Left lung (tissue), 10 donors: ENCODE results near the gene SLC35F3. TPM values are rescaled to one million over a fixed set of nuclear protein-coding genes. Genes with fewer than 3 reads are reported as not detected.
A peak's percentile ranks its signal among the peaks of the same experiment; 100 is the strongest.

Source experiments
- ATAC-seq: fragments of 200-7000 bp; cut with Tn5 transposase; one replicate; pipeline ENCODE4 v1.9.1; 2020; ENCODE audit warnings: moderate library complexity
- DNase-seq, 4 donors: peaks; one replicate each; pipeline ENCODE4 v3.0.0-alpha.2; 2013 to 2020
- H3K27ac ChIP-seq, 2 donors: fragments of 200-600 bp; sonication (generic) in 1 of 2; one replicate each; pipeline versions ENCODE4 v1.5.0 to v1.8.0; 2020 to 2021
- H3K27me3 ChIP-seq, 2 donors: fragments of 200-600 bp; sonication (generic) in 1 of 2; one replicate each; pipeline versions ENCODE4 v1.5.0 to v1.8.0; 2020 to 2021
- H3K36me3 ChIP-seq, 2 donors: fragments of 200-600 bp; sonication (generic) in 1 of 2; one replicate each; pipeline versions ENCODE4 v1.5.0 to v1.8.0; 2020 to 2021
- H3K4me1 ChIP-seq, 2 donors: fragments of 200-600 bp; one replicate each; pipeline ENCODE4 v1.8.0; 2021
- H3K4me3 ChIP-seq, 2 donors: fragments of 200-600 bp; sonication (generic) in 1 of 2; one replicate each; pipeline versions ENCODE4 v1.5.0 to v1.8.0; 2020 to 2021; ENCODE audit warnings: mild to moderate bottlenecking in 1 of 2
- H3K9me3 ChIP-seq, 2 donors: fragments of 200-600 bp; sonication (generic) in 1 of 2; one replicate each; pipeline versions ENCODE4 v1.5.0 to v1.8.0; 2020 to 2021
- intact Hi-C, 2 donors: fragments of 100-400 bp; cut with DNase I; formaldehyde crosslinking; loops; one replicate each; pipeline versions ENCODE4 v1.11.2 to v1.14.2; 2022
- polyA plus RNA-seq, 6 donors: library from polyadenylated mRNA; unstranded; fragments of 120-200 nt; gene quantifications; one replicate each; pipeline ENCODE4 v1.2.1, GENCODE V29; 2013; ENCODE audit not compliant: insufficient read length in 6 of 6
- total RNA-seq, 2 donors: library from RNA; stranded (reverse); fragmentation: NEBNext Ultra II Directional; extraction: Animal tissue kit (Norgen Biotek cat#: 25700); gene quantifications; one replicate each; pipeline ENCODE4 v1.2.1, GENCODE V29; 2021
- TF ChIP-seq, protein P1 (sequence below), 2 donors: fragments of 200-600 bp; sonication (generic) in 1 of 2; IDR thresholded peaks; one replicate each; pipeline versions ENCODE4 v1.5.0 to v1.8.0; 2021; ENCODE audit warnings: antibody characterized with exemption in 2 of 2
- donor health status: DM: no; HTN: yes; CAD: no.
- donor health status: DM: no; HTN: no; CAD: no.

The SLC35F3 gene
- total and polyA plus RNA-seq, 8 donors: 0.58 to 1.9 (median 1.5) TPM

DNA sequence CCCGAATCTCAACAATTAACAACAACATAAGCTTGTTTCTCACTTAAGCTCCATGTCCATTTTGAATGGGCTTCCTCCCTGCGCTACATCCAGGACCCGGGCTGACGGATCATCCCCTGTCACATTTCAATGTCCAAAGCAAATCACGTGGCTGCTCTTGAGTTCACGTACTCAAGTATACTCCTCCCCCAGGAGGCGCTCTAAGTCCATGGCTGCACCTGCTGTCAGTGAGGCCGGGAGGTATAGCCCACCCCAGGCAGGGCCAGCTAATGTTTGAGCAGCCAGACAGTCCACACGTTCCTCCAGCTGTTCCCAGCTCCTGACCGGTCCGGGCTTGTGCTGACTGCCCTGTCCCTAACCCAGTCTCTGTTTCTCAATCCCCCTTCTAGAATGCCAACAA, 220.8 kb downstream of the SLC35F3 start:
- no peaks in the 10 kb centered on the region for H3K9me3 ChIP-seq
- intact Hi-C loops: no loop called here
- H3K27me3 ChIP-seq: peaks cover 0 to 39% of the 10 kb centered on the region in 2 donors
- H3K36me3 ChIP-seq: no peaks in the 10 kb centered on the region
- H3K27ac ChIP-seq: no peak overlapping the region
- TF ChIP-seq, protein P1, sequence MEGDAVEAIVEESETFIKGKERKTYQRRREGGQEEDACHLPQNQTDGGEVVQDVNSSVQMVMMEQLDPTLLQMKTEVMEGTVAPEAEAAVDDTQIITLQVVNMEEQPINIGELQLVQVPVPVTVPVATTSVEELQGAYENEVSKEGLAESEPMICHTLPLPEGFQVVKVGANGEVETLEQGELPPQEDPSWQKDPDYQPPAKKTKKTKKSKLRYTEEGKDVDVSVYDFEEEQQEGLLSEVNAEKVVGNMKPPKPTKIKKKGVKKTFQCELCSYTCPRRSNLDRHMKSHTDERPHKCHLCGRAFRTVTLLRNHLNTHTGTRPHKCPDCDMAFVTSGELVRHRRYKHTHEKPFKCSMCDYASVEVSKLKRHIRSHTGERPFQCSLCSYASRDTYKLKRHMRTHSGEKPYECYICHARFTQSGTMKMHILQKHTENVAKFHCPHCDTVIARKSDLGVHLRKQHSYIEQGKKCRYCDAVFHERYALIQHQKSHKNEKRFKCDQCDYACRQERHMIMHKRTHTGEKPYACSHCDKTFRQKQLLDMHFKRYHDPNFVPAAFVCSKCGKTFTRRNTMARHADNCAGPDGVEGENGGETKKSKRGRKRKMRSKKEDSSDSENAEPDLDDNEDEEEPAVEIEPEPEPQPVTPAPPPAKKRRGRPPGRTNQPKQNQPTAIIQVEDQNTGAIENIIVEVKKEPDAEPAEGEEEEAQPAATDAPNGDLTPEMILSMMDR (IDR thresholded peaks at IDR 0.05): no peak
- H3K4me3 ChIP-seq: no peak overlapping the region
- DNase-seq: peak in 1 of 4 donors; percentile 29
- peak; percentile 55 for ATAC-seq
- no peaks in the 10 kb centered on the region for H3K4me1 ChIP-seq

DNA sequence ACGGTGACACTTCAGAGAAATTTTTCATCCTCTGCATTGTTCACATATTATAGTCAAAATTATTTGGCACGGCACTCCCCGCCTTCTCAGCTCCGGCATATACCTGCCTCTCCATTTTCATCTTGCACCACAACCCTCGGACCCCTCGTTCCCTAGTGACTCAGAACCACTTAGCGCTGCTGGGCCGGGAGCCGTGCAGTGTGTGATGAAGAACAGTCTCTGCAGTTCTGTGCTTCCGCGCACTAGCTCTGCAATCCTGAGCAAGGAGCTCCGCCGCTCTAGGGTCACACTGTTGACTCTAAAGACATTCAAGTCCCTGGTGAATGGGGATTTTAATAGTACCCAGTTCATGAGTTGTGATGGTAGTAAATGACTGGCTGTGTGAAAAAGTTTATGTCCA, 221.2 kb downstream of the SLC35F3 start:
- H3K4me1 ChIP-seq: no peaks in the 10 kb centered on the region
- DNase-seq (no peak), ATAC-seq (no peak)
- TF ChIP-seq, protein P1 (IDR thresholded peaks at IDR 0.05): no peak
- intact Hi-C loops: no loop called here
- H3K27me3 ChIP-seq: peaks cover 0 to 39% of the 10 kb centered on the region in 2 donors
- no peak overlapping the region for H3K4me3 ChIP-seq
- H3K27ac ChIP-seq: no peak overlapping the region
- no peaks in the 10 kb centered on the region for H3K9me3 ChIP-seq
- H3K36me3 ChIP-seq: no peaks in the 10 kb centered on the region

DNA sequence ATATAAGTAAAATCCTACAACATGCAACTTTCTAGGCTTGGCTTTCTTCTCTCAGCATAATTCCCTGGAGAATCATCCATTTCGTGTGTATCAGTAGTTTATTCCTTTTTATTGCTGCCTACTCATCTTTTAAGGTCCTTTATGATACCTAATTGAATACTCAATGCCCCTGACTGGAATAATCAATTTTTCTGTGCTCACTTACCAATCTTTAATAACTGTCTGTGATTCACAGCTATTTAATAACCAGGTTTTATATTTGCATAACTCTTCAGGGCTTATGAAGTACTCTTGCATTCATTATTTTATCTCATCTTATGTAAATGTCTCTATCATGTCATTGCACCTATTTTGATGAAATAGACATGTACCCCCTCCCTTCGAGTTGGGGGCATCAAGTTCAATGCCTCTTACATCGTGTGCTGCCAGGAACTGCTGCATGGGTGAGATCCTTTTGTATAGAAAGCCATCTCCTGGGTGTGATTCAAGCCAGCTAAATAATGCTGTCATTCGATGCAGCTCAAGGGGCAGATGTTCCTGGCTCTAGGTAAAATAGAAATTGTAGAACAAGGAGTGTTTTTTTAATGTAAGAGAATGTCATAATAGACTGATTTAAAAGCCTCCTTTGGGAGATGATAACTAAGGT, 222.7 kb downstream of the SLC35F3 start:
- Histone ChIP-seq H3K27me3 (peaks cover 0 to 39% of the 10 kb centered on the region in 2 donors), H3K4me1 (no peaks in the 10 kb centered on the region), H3K9me3 (no peaks in the 10 kb centered on the region), H3K36me3 (no peaks in the 10 kb centered on the region), H3K4me3 (no peak overlapping the region), H3K27ac (no peak overlapping the region)
- intact Hi-C loops: no loop called here
- TF ChIP-seq, protein P1 (IDR thresholded peaks at IDR 0.05): no peak
- ATAC-seq (no peak), DNase-seq (no peak)

DNA sequence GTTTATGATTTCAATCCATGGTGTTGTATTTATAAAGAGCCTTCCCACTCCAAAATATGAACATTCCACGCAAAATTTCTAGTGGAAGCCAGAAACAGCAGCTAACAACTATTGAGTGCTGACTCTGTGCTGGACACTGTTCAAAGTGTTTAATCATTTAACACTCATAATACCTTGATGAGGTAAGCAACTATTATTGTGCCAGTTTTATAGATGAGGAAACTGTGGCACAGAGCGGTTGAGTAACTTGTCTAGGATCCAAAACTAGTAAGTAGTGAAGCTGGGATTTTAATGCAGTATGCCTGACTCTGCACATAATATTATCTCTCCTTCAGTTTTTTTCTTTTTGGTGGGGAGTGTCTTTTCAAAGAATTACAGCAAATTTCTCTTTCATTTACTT, 228.3 kb downstream of the SLC35F3 start:
- TF ChIP-seq, protein P1 (IDR thresholded peaks at IDR 0.05): no peak
- DNase-seq: no peak
- Histone ChIP-seq H3K27me3 (peaks cover 0 to 13% of the 10 kb centered on the region in 2 donors), H3K4me3 (no peak overlapping the region), H3K27ac (no peak overlapping the region), H3K4me1 (no peaks in the 10 kb centered on the region), H3K36me3 (no peaks in the 10 kb centered on the region), H3K9me3 (no peaks in the 10 kb centered on the region)
- intact Hi-C loops: no loop called here
- no peak for ATAC-seq

DNA sequence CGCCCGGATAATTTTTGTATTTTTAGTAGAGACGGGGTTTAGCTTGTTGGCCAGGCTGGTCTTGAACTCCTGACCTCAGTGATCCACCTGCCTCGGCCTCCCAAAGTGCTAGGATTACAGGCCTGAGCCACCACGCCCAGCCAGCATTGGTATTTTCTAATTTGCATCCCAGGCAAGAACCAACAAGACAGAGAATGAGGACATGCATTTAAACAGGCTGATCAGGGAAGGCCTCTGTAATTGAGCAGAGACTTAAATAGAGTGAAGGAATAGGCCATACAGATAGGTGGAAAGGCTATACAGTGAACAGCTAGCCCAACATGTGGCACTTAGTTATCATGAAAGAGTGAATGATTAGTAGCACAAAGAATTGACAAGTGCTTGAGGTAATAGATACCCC, 230.4 kb downstream of the SLC35F3 start:
- H3K4me1 ChIP-seq: no peaks in the 10 kb centered on the region
- TF ChIP-seq, protein P1 (IDR thresholded peaks at IDR 0.05): no peak
- ATAC-seq: no peak
- H3K9me3 ChIP-seq: no peaks in the 10 kb centered on the region
- no peak for DNase-seq
- no peak overlapping the region for H3K4me3 ChIP-seq
- H3K27ac ChIP-seq: no peak overlapping the region
- peaks cover 0 to 6% of the 10 kb centered on the region in 2 donors for H3K27me3 ChIP-seq
- intact Hi-C loops: no loop called here
- no peaks in the 10 kb centered on the region for H3K36me3 ChIP-seq
